DOHH2 (cell line): ENCODE data around the gene HPCA.

Experiments
- H3F3A ChIP-seq: fragments of 200-600 bp; sonication (generic), shearing (Covaris generic); 2 replicates; pipeline ENCODE4 v1.6.0; 2016; ENCODE audit warnings: antibody characterized with exemption, mild to moderate bottlenecking; ENCODE audit not compliant: control insufficient read depth, insufficient read depth
- H3K27ac ChIP-seq: fragments of 200-600 bp; sonication (generic); 2 replicates; pipeline ENCODE4 v1.5.1; 2014; ENCODE audit warnings: low read depth, mild to moderate bottlenecking, low read length, moderate library complexity
- H3K27me3 ChIP-seq: fragments of 200-600 bp; sonication (generic); 2 replicates; pipeline ENCODE4 v1.6.1; 2014; ENCODE audit warnings: mild to moderate bottlenecking, low read length, mixed read lengths; ENCODE audit not compliant: control insufficient read depth
- H3K36me3 ChIP-seq: fragments of 200-600 bp; sonication (generic); 2 replicates; pipeline ENCODE4 v1.6.1; 2014; ENCODE audit warnings: mild to moderate bottlenecking, low read length, moderate library complexity, mixed read lengths; ENCODE audit not compliant: control insufficient read depth
- H3K4me1 ChIP-seq: fragments of 200-600 bp; sonication (generic); 2 replicates; pipeline ENCODE4 v1.6.1; 2014; ENCODE audit warnings: mild to moderate bottlenecking, low read length, mixed read lengths; ENCODE audit not compliant: control insufficient read depth
- H3K4me2 ChIP-seq: fragments of 200-600 bp; sonication (generic); 2 replicates; pipeline ENCODE4 v1.6.0; 2014; ENCODE audit warnings: mild to moderate bottlenecking, low read length, moderate library complexity
- H3K4me3 ChIP-seq: fragments of 200-600 bp; sonication (generic); 2 replicates; pipeline ENCODE4 v1.5.1; 2014; ENCODE audit warnings: mild to moderate bottlenecking, low read length, mixed read lengths
- H3K79me2 ChIP-seq: fragments of 200-600 bp; sonication (generic); 2 replicates; pipeline ENCODE4 v1.6.1; 2014; ENCODE audit warnings: mild to moderate bottlenecking, low read length, mixed read lengths; ENCODE audit not compliant: control insufficient read depth
- H3K9me2 ChIP-seq: fragments of 200-600 bp; sonication (generic); replicated peaks from 2 replicates; pipeline ENCODE4 v1.6.1; 2014; ENCODE audit warnings: mild to moderate bottlenecking, low read length, mixed read lengths; ENCODE audit not compliant: control insufficient read depth
- H3K9me3 ChIP-seq: fragments of 200-600 bp; sonication (generic); 2 replicates; pipeline ENCODE4 v1.6.1; 2014; ENCODE audit warnings: antibody characterized with exemption, low read length, mixed read lengths; ENCODE audit not compliant: control insufficient read depth, insufficient read depth
- H4K20me1 ChIP-seq: fragments of 200-600 bp; sonication (generic); 2 replicates; pipeline ENCODE4 v1.6.0; 2014; ENCODE audit warnings: low read depth, mild to moderate bottlenecking, antibody characterized with exemption, low read length, moderate library complexity; ENCODE audit not compliant: control insufficient read depth, insufficient read depth
- EZH2phosphoT487 ChIP-seq: fragments of 200-600 bp; sonication (generic); IDR thresholded peaks from 2 replicates; pipeline ENCODE4 v1.6.1; 2017; ENCODE audit warnings: borderline replicate concordance, mild to moderate bottlenecking, antibody characterized with exemption, low read length, moderate library complexity, mixed read lengths
- TF ChIP-seq, protein P1 (sequence below): fragments of 200-600 bp; sonication (generic); IDR thresholded peaks from one replicate; pipeline ENCODE4 v1.5.1; 2014; ENCODE audit warnings: antibody characterized with exemption, mild to moderate bottlenecking, low read depth, low read length; ENCODE audit not compliant: poor library complexity, severe bottlenecking

The HPCA gene

DNA sequence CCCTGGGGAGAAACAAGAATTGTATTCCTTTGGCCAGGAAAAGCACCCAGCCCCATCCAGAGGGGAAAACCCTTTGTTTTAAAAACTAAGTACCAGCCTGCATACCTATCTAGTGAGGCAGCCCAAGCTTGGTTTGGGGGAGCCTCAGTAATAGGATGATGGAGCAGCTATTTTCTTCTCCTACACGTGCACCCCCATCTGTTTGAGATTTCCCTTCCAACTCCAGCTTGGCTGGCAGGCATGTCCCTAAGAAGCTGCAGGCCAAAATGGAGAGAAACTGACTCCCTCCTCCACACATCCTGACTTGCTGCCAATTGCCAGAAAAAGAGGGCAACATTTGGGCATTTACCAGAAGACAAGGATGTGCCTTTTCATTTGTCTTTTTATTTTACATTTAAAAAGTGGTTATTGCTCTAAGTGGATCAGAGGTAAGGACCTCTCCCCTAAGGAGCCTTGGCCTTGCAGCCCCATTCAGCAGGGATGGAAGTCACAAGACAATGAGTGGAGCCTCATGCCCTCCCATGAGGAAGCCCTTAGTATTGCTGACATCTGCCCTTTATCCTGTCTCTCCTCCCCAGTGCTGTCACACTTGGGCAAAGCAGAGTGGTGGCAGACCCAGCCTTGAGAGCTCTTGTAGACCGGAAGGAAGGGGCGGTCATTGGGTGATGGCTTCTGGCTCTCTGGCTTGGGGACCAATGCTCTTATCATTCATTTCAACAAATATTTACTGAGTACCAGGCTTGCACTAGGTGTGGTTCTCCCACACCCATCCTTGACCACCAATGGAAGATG lies 24.2 kb upstream of the HPCA start:
- Histone ChIP-seq H3K4me1 (no peaks in the 10 kb centered on the region), H3K79me2 (no peaks in the 10 kb centered on the region), H3K4me2 (no peak overlapping the region), H3K9me2 (no peaks in the 10 kb centered on the region), H3K27ac (no peak overlapping the region), H3K4me3 (no peak overlapping the region), H3K9me3 (no peaks in the 10 kb centered on the region), H3F3A (no peaks in the 10 kb centered on the region; the same call in 1 of the 2 replicates), H3K36me3 (peaks cover 31% of the 10 kb centered on the region), H3K27me3 (no peaks in the 10 kb centered on the region), H4K20me1 (no peaks in the 10 kb centered on the region)
- TF ChIP-seq, protein P1, sequence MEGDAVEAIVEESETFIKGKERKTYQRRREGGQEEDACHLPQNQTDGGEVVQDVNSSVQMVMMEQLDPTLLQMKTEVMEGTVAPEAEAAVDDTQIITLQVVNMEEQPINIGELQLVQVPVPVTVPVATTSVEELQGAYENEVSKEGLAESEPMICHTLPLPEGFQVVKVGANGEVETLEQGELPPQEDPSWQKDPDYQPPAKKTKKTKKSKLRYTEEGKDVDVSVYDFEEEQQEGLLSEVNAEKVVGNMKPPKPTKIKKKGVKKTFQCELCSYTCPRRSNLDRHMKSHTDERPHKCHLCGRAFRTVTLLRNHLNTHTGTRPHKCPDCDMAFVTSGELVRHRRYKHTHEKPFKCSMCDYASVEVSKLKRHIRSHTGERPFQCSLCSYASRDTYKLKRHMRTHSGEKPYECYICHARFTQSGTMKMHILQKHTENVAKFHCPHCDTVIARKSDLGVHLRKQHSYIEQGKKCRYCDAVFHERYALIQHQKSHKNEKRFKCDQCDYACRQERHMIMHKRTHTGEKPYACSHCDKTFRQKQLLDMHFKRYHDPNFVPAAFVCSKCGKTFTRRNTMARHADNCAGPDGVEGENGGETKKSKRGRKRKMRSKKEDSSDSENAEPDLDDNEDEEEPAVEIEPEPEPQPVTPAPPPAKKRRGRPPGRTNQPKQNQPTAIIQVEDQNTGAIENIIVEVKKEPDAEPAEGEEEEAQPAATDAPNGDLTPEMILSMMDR: no peak

DNA sequence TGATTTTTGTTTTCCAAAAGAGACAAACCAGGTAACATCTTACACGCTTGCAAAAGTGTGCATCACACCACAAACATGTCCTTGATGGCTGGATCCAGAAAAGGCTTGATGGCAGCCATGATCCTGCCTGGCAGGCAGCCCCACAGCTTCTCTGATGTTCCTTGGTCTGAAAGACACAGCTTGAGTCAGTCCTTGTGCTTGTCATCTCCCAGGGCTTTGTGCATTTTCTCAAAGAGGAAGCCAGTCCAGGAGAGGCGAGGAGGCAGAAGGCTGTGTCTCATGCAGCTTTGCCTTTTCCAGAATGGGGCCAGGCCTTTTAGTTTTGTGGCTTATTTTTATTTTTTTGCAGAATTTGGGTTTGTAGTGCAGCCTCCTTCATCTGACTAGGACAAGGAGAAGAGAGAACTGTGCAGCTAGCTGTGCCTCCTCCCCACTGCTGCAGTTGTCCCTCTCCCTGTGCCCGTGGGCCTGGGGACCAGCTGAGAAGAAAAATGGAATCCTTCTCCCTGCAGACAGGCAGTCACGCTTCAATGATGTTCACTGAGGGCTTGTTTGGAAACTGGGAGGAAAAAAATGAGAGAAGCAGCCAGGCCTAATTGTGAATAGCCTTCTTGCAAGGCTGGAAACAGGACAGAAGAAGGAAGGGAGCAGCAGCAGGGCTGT lies 22.9 kb upstream of the HPCA start:
- Histone ChIP-seq H3K9me2 (no peaks in the 10 kb centered on the region), H3K4me3 (no peak overlapping the region), H3F3A (no peaks in the 10 kb centered on the region; the same call in 1 of the 2 replicates), H3K4me2 (no peak overlapping the region), H4K20me1 (no peaks in the 10 kb centered on the region), H3K27ac (no peak overlapping the region), H3K79me2 (no peaks in the 10 kb centered on the region), H3K4me1 (no peaks in the 10 kb centered on the region), H3K9me3 (no peaks in the 10 kb centered on the region), H3K36me3 (peaks cover 21% of the 10 kb centered on the region), H3K27me3 (no peaks in the 10 kb centered on the region)
- TF ChIP-seq, protein P1: no peak
- TF ChIP-seq EZH2phosphoT487: no peak

DNA sequence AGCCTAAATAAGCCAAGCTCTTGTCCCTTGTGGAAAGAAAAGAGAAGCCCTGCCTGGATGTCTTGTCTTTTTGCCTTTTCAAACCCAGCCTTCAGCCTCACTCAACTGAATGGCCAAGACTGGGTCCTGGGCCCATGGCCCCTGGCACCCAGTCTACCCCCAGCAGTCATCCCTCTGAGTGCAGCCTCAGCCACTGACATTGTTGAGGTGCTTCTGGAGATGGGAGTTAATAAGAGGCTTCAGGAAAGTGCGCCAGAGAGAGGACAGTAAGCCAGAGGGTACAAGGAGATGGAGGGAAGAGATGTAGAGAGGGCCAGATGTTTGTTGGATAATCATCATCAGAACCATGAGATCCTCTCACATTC lies 22.4 kb upstream of the HPCA start:
- H3K27me3 ChIP-seq: no peaks in the 10 kb centered on the region
- no peak overlapping the region for H3K4me2 ChIP-seq
- H4K20me1 ChIP-seq: no peaks in the 10 kb centered on the region
- H3K9me3 ChIP-seq: no peaks in the 10 kb centered on the region
- TF ChIP-seq EZH2phosphoT487: no peak
- TF ChIP-seq, protein P1: no peak
- peaks cover 21% of the 10 kb centered on the region for H3K36me3 ChIP-seq
- H3K4me1 ChIP-seq: no peaks in the 10 kb centered on the region
- no peaks in the 10 kb centered on the region for H3K9me2 ChIP-seq
- H3K4me3 ChIP-seq: no peak overlapping the region
- no peaks in the 10 kb centered on the region for H3K79me2 ChIP-seq
- H3F3A ChIP-seq: no peaks in the 10 kb centered on the region; the same call in 1 of the 2 replicates
- no peak overlapping the region for H3K27ac ChIP-seq
